H1 (cell line): Measurements from ENCODE around the gene KCNK2. TPM values are rescaled to one million over a fixed set of nuclear protein-coding genes. Genes with fewer than 3 reads are reported as not detected.

Experiments used
- CTBP2 ChIP-seq: IDR thresholded peaks from 2 replicates; pipeline ENCODE4 v1.7.0; 2011; ENCODE audit warnings: borderline replicate concordance, mild to moderate bottlenecking, moderate library complexity, mixed read lengths, low read length; ENCODE audit not compliant: insufficient read depth, insufficient read length
- GABPA ChIP-seq: IDR thresholded peaks from 2 replicates; pipeline ENCODE4 v1.6.1; 2011; ENCODE audit warnings: mild to moderate bottlenecking, low read length, moderate library complexity, borderline replicate concordance; ENCODE audit not compliant: insufficient read depth
- MAX ChIP-seq: IDR thresholded peaks from 2 replicates; pipeline ENCODE4 v1.6.1; 2012; ENCODE audit warnings: inconsistent platforms
- RBBP5 ChIP-seq: IDR thresholded peaks from 2 replicates; pipeline ENCODE4 v1.7.1; 2012; ENCODE audit warnings: low read depth, mild to moderate bottlenecking, inconsistent platforms, low read length, moderate library complexity, borderline replicate concordance
- polyA plus RNA-seq, 7 experiments: library from polyadenylated mRNA; depleted of rRNA in 3 of 7; stranded (reverse) in 5 of 7; unstranded in 2 of 7; fragments of >200 nt in 5 of 7; fragments of 200-250 nt in 2 of 7; gene quantifications; 1 replicate in 5 of 7; 2 replicates in 1 of 7; 4 replicates in 1 of 7; pipeline versions ENCODE4 v1.2.1 to v1.2.3, GENCODE V29; 2011 to 2013; ENCODE audit warnings: missing spikeins in 2 of 7, mixed read lengths in 2 of 7
- total RNA-seq: library from RNA; stranded (reverse); fragmentation: NEBNext Ultra II Directional; extraction: Animal tissue kit (Norgen Biotek cat#: 25700); gene quantifications from 2 replicates; pipeline ENCODE4 v1.2.1, GENCODE V29; 2021
- TF ChIP-seq, protein P1 (sequence below): fragments of 300-600 bp; sonication (generic); IDR thresholded peaks from 2 replicates; pipeline ENCODE4 v1.7.1; 2012; ENCODE audit warnings: low read length, moderate library complexity, mild to moderate bottlenecking, inconsistent platforms; ENCODE audit not compliant: insufficient replicate concordance

The KCNK2 gene
- total and polyA plus RNA-seq, 2 of the 8 experiments (the other 6 are each of a cell fraction or from before 2014, with no cell fraction given), result 0.59 to 1.2 TPM

GRCh38 chr1:215119056-215119455, 36.5 kb downstream of the KCNK2 start (continued):
- TF ChIP-seq, protein P1, sequence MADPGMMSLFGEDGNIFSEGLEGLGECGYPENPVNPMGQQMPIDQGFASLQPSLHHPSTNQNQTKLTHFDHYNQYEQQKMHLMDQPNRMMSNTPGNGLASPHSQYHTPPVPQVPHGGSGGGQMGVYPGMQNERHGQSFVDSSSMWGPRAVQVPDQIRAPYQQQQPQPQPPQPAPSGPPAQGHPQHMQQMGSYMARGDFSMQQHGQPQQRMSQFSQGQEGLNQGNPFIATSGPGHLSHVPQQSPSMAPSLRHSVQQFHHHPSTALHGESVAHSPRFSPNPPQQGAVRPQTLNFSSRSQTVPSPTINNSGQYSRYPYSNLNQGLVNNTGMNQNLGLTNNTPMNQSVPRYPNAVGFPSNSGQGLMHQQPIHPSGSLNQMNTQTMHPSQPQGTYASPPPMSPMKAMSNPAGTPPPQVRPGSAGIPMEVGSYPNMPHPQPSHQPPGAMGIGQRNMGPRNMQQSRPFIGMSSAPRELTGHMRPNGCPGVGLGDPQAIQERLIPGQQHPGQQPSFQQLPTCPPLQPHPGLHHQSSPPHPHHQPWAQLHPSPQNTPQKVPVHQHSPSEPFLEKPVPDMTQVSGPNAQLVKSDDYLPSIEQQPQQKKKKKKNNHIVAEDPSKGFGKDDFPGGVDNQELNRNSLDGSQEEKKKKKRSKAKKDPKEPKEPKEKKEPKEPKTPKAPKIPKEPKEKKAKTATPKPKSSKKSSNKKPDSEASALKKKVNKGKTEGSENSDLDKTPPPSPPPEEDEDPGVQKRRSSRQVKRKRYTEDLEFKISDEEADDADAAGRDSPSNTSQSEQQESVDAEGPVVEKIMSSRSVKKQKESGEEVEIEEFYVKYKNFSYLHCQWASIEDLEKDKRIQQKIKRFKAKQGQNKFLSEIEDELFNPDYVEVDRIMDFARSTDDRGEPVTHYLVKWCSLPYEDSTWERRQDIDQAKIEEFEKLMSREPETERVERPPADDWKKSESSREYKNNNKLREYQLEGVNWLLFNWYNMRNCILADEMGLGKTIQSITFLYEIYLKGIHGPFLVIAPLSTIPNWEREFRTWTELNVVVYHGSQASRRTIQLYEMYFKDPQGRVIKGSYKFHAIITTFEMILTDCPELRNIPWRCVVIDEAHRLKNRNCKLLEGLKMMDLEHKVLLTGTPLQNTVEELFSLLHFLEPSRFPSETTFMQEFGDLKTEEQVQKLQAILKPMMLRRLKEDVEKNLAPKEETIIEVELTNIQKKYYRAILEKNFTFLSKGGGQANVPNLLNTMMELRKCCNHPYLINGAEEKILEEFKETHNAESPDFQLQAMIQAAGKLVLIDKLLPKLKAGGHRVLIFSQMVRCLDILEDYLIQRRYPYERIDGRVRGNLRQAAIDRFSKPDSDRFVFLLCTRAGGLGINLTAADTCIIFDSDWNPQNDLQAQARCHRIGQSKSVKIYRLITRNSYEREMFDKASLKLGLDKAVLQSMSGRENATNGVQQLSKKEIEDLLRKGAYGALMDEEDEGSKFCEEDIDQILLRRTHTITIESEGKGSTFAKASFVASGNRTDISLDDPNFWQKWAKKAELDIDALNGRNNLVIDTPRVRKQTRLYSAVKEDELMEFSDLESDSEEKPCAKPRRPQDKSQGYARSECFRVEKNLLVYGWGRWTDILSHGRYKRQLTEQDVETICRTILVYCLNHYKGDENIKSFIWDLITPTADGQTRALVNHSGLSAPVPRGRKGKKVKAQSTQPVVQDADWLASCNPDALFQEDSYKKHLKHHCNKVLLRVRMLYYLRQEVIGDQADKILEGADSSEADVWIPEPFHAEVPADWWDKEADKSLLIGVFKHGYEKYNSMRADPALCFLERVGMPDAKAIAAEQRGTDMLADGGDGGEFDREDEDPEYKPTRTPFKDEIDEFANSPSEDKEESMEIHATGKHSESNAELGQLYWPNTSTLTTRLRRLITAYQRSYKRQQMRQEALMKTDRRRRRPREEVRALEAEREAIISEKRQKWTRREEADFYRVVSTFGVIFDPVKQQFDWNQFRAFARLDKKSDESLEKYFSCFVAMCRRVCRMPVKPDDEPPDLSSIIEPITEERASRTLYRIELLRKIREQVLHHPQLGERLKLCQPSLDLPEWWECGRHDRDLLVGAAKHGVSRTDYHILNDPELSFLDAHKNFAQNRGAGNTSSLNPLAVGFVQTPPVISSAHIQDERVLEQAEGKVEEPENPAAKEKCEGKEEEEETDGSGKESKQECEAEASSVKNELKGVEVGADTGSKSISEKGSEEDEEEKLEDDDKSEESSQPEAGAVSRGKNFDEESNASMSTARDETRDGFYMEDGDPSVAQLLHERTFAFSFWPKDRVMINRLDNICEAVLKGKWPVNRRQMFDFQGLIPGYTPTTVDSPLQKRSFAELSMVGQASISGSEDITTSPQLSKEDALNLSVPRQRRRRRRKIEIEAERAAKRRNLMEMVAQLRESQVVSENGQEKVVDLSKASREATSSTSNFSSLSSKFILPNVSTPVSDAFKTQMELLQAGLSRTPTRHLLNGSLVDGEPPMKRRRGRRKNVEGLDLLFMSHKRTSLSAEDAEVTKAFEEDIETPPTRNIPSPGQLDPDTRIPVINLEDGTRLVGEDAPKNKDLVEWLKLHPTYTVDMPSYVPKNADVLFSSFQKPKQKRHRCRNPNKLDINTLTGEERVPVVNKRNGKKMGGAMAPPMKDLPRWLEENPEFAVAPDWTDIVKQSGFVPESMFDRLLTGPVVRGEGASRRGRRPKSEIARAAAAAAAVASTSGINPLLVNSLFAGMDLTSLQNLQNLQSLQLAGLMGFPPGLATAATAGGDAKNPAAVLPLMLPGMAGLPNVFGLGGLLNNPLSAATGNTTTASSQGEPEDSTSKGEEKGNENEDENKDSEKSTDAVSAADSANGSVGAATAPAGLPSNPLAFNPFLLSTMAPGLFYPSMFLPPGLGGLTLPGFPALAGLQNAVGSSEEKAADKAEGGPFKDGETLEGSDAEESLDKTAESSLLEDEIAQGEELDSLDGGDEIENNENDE, result no peak
- TF ChIP-seq CTBP2 (no peak), MAX (no peak), RBBP5 (no peak), GABPA (no peak)
